ENCODE measurements around the gene DNAH14.

GRCh38 chr1:225321784-225322183 is 392.3 kb downstream of the DNAH14 start:
- TF ChIP-seq RELA (IDR thresholded peaks at IDR 0.05; ENCODE audit: borderline replicate concordance, partially characterized antibody) (no peak), MYC (IDR thresholded peaks at IDR 0.05; ENCODE audit: insufficient read depth, insufficient read length, insufficient replicate concordance, low read length, severe bottlenecking) (no peak), ATF2 (IDR thresholded peaks at IDR 0.05; ENCODE audit: low read length) (no peak)

Measured in GM12878 (cell line).